NCI-H345 treated with DMSO at 0.1 percent for 48 hours (cell line): ENCODE measurements around the gene SCT.

Source experiments
- DNase-seq: peaks from one replicate; lab custom pipeline; 2025; ENCODE audit not compliant: unreplicated experiment; lab: John Stamatoyannopoulos, UW

SCT gene

GRCh38 chr11:643849-644738, 17.1 kb upstream of the SCT start:
- no peak for DNase-seq

GRCh38 chr11:643366-643765, 16.4 kb upstream of the SCT start:
- DNase-seq, result no peak

DNA sequence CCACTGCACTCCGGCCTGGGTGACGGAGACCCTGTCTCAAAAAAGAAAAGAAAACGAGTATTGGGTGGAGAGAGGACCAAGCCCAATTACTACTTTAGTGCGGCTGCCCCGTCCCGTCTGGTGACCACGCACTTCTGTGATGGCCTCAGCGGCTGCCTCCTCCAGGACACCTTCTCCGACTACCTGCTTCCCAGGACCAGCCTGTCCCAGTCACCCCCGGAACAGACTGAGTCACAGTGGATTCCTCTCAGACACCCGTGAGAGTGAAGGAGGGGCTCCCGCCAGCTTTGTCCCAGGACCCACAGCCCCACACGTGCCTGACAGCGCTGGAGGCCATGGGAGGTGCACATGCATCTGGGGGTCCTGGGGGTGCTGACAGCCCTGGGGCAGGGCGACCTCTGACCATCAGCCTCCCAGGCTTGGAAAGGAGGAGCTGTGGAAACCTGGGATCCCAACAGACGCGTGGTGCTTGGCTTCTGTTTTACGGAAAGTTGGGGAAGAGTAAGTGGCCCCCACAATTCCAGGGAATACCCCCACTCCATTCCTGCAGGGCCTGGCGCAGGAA, 14.9 kb upstream of the SCT start:
- no peak for DNase-seq

DNA sequence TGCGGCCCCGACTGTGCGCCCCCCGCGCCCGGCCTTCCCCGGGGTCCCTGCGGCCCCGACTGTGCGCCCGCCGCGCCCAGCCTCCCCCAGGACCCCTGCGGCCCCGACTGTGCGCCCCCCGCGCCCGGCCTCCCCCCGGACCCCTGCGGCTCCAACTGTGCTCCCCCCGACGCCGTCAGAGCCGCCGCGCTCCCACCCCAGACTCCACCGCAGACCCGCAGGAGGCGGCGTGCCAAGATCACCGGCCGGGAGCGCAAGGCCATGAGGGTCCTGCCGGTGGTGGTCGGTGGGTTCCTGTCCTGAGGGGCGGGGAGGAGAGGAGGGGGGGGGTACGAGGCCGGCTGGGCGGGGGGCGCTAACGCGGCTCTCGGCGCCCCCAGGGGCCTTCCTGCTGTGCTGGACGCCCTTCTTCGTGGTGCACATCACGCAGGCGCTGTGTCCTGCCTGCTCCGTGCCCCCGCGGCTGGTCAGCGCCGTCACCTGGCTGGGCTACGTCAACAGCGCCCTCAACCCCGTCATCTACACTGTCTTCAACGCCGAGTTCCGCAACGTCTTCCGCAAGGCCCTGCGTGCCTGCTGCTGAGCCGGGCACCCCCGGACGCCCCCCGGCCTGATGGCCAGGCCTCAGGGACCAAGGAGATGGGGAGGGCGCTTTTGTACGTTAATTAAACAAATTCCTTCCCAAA, 13.2 kb upstream of the SCT start:
- DNase-seq, result no peak

DNA sequence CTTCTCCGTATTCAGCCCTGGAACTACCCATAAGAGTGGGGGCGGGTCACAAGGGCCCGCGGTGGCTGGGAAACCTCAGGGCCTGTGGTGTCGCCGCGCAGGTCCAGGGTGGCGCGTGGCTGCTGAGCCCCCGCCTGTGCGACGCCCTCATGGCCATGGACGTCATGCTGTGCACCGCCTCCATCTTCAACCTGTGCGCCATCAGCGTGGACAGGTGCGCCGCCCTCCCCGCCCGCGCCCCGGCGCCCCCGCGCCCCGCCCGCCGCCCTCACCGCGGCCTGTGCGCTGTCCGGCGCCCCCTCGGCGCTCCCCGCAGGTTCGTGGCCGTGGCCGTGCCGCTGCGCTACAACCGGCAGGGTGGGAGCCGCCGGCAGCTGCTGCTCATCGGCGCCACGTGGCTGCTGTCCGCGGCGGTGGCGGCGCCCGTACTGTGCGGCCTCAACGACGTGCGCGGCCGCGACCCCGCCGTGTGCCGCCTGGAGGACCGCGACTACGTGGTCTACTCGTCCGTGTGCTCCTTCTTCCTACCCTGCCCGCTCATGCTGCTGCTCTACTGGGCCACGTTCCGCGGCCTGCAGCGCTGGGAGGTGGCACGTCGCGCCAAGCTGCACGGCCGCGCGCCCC, 12.5 kb upstream of the SCT start:
- no peak for DNase-seq

DNA sequence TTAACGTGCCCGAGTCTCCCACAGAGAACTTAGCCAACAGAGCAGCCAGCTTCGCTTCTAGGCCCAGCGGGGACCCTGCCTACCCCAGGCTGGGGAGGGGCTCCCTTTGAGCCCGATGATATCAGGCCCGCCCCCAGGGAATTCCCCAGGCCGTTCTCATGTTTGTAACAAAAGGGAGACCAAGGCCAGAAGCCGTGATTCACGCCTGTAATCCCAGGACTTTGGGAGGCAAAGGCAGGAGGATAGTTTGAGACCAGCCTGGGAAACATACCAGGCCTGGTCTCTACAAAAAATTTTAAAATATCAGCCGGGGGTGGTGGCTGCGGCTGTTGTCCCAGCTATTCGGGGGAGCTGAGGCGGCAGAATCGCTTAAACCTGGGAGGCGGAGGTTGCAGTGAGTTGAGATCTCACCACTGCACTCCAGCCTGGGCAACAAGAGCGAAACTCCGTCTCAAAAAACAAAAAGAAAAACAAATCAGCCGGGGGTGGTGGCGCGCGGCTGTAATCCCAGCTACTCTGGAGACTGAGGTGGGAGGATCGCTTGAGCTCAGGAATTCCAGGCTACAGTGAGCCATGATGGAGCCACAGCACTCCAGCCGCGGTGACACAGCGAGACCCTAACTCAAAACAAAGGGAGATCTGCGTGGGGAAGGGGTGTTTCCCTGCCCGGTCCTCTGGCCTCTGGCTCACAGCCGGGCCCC, 11.8 kb upstream of the SCT start:
- DNase-seq, result no peak

- DNase-seq, result no peak
These were observed 10.9 kb upstream of the SCT start for GRCh38 chr11:637593-638521.

GRCh38 chr11:637333-637592, 10.3 kb upstream of the SCT start:
- no peak for DNase-seq

DNA sequence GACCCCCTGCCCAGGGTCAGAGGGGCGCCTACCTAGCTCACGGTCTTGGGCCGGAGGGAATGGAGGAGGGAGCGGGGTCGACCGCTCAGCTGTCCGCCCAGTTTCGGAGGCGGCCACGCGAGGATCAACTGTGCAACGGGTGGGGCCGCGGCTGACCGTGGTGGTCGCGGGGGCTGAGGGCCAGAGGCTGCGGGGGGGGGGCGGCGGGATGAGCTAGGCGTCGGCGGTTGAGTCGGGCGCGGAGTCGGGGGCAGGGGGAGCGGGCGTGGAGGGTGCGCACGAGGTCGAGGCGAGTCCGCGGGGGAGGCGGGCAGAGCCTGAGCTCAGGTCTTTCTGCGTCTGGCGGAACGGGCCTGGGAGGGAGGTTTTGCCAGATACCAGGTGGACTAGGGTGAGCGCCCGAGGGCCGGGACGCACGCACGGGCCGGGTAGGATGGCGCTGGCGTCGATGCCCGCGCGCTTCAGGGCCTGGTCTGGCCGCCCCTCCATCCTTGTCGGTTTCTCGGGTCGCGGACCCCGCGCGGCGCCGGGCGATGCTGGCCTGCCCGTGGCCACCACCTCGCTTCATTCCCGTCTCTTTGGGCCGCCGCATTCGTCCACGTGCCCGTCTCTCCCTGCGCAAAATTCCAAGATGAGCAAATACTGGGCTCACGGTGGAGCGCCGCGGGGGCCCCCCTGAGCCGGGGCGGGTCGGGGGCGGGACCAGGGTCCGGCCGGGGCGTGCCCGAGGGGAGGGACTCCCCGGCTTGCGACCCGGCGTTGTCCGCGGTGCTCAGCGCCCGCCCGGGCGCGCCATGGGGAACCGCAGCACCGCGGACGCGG, 9.7 kb upstream of the SCT start, which contains the start of gene DRD4:
DRD4 (plus strand) TSS at position 759 of the 822 bp plus-strand sequence; CDS start at position 795, 36 bp downstream.
- DNase-seq, result no peak

DNA sequence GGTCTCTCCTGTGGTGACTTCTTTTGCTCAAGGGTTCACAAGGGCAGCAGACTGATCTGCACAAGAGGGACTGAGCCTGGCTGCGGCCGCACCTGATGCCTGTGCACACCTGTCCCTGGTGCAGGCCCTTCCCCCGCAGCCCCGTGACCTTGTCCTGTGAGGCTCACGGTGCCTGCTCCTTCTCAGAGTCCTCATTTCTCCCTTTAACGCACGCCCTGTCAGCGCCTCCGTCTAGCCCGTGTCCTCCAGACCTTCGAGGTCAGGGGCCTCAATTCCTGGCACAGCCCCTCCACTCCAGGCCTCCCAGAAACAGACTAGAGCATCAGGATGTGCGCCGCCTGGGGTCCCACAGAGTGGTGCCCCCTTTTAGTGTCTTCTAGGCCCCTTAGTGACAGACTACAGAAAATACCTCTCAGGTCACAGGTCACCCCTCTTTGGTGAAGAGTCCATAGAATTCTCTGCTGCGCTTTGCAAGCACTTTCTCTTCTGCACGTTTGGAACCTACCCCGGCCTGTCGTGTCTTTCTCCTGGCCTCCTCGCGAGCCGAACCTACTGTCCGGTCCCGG, 9.0 kb upstream of the SCT start:
- no peak for DNase-seq

- no peak for DNase-seq
These were observed 3.9 kb upstream of the SCT start for GRCh38 chr11:630871-631270.

- DNase-seq, result no peak
These were observed 2.2 kb upstream of the SCT start for GRCh38 chr11:629237-629583.

- DNase-seq, result no peak
These were observed 1.1 kb upstream of the SCT start for GRCh38 chr11:628056-628455.

GRCh38 chr11:627308-627576, 261 bp upstream of the SCT start:
- no peak for DNase-seq

GRCh38 chr11:625636-626268, 1.2 kb downstream of the SCT start:
- DNase-seq, result no peak

GRCh38 chr11:624705-625635, 2.0 kb downstream of the SCT start, which contains the start of gene CDHR5:
Gene CDHR5 (minus strand): TSS chr11:624955. CDS start chr11:624902, 53 bp downstream.
- no peak for DNase-seq

DNA sequence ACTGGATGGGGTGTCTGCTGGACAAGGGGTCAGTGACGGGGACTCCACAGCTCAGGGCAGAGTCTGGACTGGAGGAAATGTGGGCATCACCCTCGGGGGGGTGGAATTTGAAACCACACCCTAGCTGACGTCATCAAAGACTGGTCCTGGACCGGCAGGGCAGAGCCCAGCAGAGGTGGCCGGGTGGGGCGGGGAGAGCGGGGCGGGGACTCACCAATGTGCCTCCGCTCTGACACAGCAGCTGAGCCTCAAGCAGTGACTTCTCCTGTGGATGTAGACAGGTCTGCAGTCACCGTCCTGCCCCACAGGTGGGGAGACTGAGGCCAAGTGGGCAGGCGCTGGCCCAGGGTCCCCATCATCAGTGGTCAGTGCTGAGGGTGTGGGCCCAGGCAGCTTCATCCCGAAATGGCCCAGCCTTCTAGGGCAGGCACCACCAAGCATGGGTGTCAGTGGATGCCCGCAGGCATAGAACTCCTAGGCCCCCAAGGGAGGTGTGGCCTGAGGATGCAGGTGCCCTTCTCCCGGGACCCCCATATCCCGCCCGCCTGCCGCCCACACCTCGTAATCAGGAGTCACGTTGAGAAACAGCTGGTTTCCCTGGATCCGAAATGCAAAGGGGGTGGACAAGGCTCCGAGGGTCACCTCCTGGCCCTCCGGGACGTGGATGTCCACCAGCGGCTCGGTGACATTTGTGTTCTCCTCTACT, 2.8 kb downstream of the SCT start:
- no peak for DNase-seq
